Kidney epithelial cell (primary cell): ENCODE results near the gene PLEKHA4. TPM values are rescaled to one million over a fixed set of nuclear protein-coding genes. Genes with fewer than 3 reads are reported as not detected.
A peak's percentile ranks its signal among the peaks of the same experiment; 100 is the strongest.
"Not testable (repeated sequence)": the region's sequence is repeated elsewhere in the genome, so short reads cannot be mapped to it uniquely, and the experiment has no call there.

Source experiments
- DNase-seq: peaks from one replicate; pipeline ENCODE4 v3.0.0-alpha.2; 2010; ENCODE audit warnings: low read depth
- H3K27me3 ChIP-seq: 2 replicates; pipeline ENCODE4 v1.6.0; 2011; ENCODE audit warnings: low read length; ENCODE audit not compliant: control insufficient read depth, insufficient read depth
- H3K36me3 ChIP-seq: 2 replicates; pipeline ENCODE4 v1.5.1; 2011; ENCODE audit warnings: low read length; ENCODE audit not compliant: control insufficient read depth, insufficient read depth
- H3K4me3 ChIP-seq: 2 replicates; pipeline ENCODE4 v1.5.1; 2011; ENCODE audit warnings: low read depth, mild to moderate bottlenecking, control low read depth, low read length
- total RNA-seq: library from RNA; depleted of rRNA; stranded (reverse); fragments of >200 nt; gene quantifications from 2 replicates; pipeline ENCODE4 v1.2.3, GENCODE V29; 2015
- TF ChIP-seq, protein P1 (sequence below): IDR thresholded peaks from 2 replicates; pipeline ENCODE4 v1.5.1; 2011; ENCODE audit warnings: mild to moderate bottlenecking, moderate library complexity, low read length, control low read depth, inconsistent platforms; ENCODE audit not compliant: insufficient read depth, poor library complexity, severe bottlenecking

Gene PLEKHA4
- total RNA-seq, 1 donor from 2014 or later = 11.1 TPM

DNA sequence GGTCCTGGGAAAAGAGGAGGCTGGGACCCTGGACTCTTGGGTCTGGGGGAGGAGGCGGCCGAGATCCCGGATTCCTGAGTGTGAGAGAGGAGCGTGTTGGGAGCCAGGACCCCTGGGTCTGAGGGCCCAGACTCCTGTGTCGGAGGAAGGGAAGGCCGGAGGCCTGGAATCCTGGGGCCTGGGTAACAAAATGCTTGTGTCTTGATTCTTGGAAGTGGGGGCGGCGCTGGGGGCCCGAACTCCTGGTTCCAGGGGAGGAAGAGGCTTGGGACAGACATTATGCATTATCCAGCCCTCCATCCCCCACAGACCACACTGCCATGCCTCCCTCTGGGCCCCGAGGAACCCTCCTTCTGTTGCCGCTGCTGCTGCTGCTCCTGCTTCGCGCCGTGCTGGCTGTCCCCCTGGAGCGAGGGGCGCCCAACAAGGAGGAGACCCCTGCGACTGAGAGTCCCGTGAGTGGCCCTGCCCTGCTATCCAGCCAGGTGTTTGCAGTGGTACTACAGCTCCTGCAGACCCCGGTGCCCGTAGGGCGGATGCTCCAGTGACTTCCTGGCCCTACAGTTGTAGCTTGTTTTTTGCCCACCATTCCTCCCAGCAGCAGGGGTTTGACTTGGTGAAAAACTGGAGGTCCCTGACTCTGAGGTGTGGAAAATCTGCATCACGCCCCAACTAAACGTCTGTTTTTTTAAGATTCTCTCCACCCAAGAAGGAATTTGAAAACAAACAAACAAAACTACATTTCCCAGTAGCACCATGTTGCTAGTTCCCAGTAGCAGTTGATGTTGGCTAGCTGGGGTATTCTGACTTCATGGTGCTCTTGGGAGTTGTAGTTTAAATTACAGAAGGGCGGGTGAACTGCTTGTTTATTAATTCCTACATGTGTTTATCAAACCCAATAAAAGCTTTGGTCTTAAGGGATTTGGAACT lies 32.3 kb upstream of the PLEKHA4 start:
- H3K4me3 ChIP-seq = peak overlapping the region; percentile 89
- peaks cover 6% of the 10 kb centered on the region for H3K27me3 ChIP-seq
- H3K36me3 ChIP-seq = no peaks in the 10 kb centered on the region
- DNase-seq = no peak
- TF ChIP-seq, protein P1, sequence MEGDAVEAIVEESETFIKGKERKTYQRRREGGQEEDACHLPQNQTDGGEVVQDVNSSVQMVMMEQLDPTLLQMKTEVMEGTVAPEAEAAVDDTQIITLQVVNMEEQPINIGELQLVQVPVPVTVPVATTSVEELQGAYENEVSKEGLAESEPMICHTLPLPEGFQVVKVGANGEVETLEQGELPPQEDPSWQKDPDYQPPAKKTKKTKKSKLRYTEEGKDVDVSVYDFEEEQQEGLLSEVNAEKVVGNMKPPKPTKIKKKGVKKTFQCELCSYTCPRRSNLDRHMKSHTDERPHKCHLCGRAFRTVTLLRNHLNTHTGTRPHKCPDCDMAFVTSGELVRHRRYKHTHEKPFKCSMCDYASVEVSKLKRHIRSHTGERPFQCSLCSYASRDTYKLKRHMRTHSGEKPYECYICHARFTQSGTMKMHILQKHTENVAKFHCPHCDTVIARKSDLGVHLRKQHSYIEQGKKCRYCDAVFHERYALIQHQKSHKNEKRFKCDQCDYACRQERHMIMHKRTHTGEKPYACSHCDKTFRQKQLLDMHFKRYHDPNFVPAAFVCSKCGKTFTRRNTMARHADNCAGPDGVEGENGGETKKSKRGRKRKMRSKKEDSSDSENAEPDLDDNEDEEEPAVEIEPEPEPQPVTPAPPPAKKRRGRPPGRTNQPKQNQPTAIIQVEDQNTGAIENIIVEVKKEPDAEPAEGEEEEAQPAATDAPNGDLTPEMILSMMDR = no peak

DNA sequence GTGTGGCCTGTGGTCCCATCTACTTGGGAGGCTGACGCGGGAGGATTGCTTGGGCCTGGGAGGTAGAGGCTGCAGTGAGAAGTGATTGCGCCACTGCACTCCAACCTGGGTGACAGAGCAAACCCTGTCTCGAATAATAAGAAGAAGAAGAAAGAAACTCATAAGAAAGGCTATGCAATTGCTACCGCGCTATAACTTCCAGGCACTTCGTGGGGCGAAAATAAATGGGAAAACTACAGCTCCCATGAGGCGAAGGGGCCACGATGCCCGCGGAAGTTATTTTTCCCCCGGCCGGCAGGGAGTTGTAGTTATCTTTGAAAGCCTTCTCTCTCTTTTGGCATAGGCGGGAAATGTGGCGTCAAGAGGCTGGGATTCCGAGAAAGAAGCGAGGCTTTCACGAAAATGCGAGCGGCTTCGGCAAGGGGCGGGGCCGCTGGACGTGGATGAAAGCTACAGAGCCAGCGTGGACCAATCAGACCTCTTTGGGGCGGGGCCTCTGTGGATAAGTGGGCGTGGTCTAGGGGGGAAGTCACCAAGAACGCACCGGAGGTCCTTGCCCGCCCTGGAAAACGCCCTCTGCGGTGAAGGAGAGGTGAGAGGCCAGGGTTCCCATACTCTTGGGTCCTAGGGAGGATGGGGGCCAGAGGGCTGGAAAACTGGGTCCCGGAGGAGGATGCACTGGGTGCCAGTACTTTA lies 31.5 kb upstream of the PLEKHA4 start, which contains the start of gene NUCB1:
Gene NUCB1, plus strand, starts transcription at position 532 of the 696 bp plus-strand sequence. CDS start 485 bp downstream, outside the sequence.
- Histone ChIP-seq H3K27me3 (peaks cover 13% of the 10 kb centered on the region), H3K4me3 (peak within 1 kb of the TSS; percentile 89), H3K36me3 (no peaks in the 10 kb centered on the region)
- TF ChIP-seq, protein P1 = peak; percentile 30
- DNase-seq = peak; percentile 92

DNA sequence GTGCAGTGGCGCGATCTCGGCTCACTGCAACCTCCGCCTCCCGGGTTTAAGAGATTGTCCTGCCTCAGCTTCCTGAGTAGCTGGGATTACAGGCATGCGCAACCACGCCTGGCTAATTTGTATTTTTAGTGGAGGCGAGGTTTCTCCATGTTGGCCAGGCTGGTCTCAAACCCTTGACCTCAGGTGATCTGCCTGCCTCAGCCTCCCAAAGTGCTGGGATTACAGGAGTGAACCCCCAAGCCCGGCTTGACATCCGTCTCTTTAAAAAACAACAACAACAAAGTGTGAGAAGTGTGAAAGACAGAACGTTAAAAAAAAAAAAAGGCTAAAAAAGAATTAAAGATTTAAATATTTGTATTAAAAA lies 31.0 kb upstream of the PLEKHA4 start:
- Histone ChIP-seq H3K4me3 (peak overlapping the region; percentile 89), H3K27me3 (peaks cover 17% of the 10 kb centered on the region)
- DNase-seq, H3K36me3 ChIP-seq: not testable (repeated sequence)

DNA sequence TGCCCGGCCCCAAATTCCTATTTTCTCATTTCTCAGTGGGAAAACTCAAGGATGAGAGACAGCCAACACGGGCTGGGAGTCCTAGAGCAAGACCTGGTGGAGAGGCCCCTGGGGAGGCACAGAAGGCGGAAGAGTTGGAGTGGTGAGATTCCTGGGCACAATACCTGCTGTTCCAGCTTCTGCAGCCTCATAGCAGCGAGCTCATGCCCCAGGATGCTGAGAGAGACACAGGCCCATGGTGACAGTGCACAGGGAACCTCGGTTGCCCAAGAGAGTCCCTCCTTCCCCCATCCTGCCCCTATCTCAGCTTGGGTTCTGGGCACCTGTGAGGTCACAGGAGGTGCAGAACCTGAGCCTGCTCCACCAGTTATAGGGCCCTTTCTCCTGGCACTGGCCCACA lies 28.8 kb upstream of the PLEKHA4 start:
- TF ChIP-seq, protein P1 = no peak
- no peak for DNase-seq
- no peaks in the 10 kb centered on the region for H3K36me3 ChIP-seq

DNA sequence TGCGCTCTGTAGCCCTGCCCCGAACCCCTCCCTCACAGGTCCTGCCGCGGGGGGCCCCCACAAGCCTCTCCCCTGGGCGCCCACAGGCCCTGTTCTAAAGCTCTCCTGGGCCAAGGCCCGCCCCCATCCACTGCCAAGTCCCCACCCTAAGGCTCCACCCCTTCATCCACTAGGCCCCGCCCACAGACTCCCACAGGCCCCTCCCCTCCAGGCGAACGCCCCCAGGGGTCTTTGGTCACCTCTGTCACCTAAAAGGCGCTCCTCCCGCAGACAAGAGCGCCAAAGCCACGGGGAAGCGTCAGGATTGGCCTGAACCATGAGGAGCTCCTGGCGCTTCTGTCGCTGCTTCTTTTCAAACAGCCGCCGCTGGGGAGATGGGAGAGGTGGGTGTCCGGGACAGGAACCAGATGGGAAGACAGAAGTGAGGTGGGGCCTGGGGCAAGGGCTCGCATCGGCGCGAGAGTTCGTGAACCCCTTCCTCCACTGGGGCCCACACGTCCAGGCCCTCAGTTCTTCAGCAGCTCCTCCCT lies 27.8 kb upstream of the PLEKHA4 start:
- TF ChIP-seq, protein P1 = no peak
- no peaks in the 10 kb centered on the region for H3K36me3 ChIP-seq
- peak overlapping the region; percentile 12 for H3K4me3 ChIP-seq
- no peak for DNase-seq
- peaks cover 17% of the 10 kb centered on the region for H3K27me3 ChIP-seq

More for the DNA sequence above, 28.8 kb upstream of the PLEKHA4 start:
- no peak overlapping the region for H3K4me3 ChIP-seq
- H3K27me3 ChIP-seq = peaks cover 17% of the 10 kb centered on the region

DNA sequence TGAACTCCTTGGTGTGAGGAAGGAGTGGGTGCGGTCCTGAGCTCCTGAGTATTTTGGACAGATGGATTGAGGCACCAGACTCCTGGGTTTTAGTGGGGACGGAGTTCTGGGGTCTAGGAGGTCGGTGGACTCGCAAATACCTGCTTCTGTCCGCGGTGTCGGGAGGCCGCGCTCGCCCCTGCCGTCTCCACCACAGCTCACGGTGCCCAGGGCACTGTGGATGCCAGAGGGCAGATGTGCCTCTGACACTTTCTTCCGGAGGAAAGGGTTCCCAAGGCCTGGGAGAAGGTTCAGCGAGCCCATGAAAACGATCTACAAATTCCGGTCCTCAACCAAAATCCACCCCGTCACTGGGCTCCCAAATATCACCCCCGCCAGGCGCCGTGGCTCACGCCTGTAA lies 26.8 kb upstream of the PLEKHA4 start:
- no peak for DNase-seq
- TF ChIP-seq, protein P1 = no peak
- H3K36me3 ChIP-seq = no peaks in the 10 kb centered on the region
- H3K27me3 ChIP-seq = peaks cover 17% of the 10 kb centered on the region
- H3K4me3 ChIP-seq = no peak overlapping the region
